ENCODE data around the gene CXCR3. TPM values are rescaled to one million over a fixed set of nuclear protein-coding genes. Genes with fewer than 3 reads are reported as not detected.

Gene CXCR3
- total and polyA plus RNA-seq, 2 of the 13 experiments (the other 11 are each of a cell fraction or from before 2014, with no cell fraction given) = 0.18 TPM; not detected in 1

GRCh38 chrX:71666240-71667223 is 48.2 kb upstream of the CXCR3 start:
- FAIRE-seq = no peak
- CTCF ChIA-PET (ENCODE audit: low intra/inter-chr PET ratio, low total read pairs) = no interaction called here
- Histone ChIP-seq H3K4me3 (replicated peaks in 1 of 3; ENCODE audit: insufficient read depth in 1 of 3, low read depth in 2 of 3, low read length in 3 of 3) (no peak overlapping the region), H3K36me3 (replicated peaks in 1 of 2; ENCODE audit: control insufficient read depth in 1 of 2, insufficient read depth in 2 of 2, low read length in 2 of 2) (no peaks in the 10 kb centered on the region), H3K27ac (ENCODE audit: extremely low read length, insufficient read depth, low read length) (no peak overlapping the region), H3K9ac (ENCODE audit: insufficient read depth, low read depth, low read length) (no peak overlapping the region), H3K9me3 (ENCODE audit: low read length) (no peaks in the 10 kb centered on the region), H3K4me2 (ENCODE audit: low read depth, low read length) (no peak overlapping the region), H3K27me3 (ENCODE audit: control insufficient read depth in 1 of 2, insufficient read depth in 2 of 2, low read length in 2 of 2) (no peaks in the 10 kb centered on the region), H4K20me1 (ENCODE audit: insufficient read depth, low read length) (no peaks in the 10 kb centered on the region), H3K4me1 (ENCODE audit: insufficient read depth, low read length) (no peaks in the 10 kb centered on the region), H3K79me2 (ENCODE audit: insufficient read depth, low read length) (no peaks in the 10 kb centered on the region), H2AFZ (ENCODE audit: low read length) (no peak overlapping the region)
- intact Hi-C loops (cut with micrococcal nuclease; ENCODE audit: unreplicated experiment) = no loop called here
- in situ Hi-C loops (cut with HindIII; ENCODE audit: extremely low pct_ligation_motif_present, low pct_unique_long_range_greater_than_20kb) = no loop called here
- ATAC-seq = no peak
- POLR2A ChIA-PET = no interaction called here
- TF ChIP-seq ZFP62 (CRISPR knock-in tag; IDR thresholded peaks at IDR 0.05) (no peak), FOXJ3 (CRISPR knock-in tag; IDR thresholded peaks at IDR 0.05; ENCODE audit: borderline replicate concordance) (no peak), TMF1 (CRISPR knock-in tag; IDR thresholded peaks at IDR 0.05; ENCODE audit: low read depth) (no peak), ZNF296 (CRISPR knock-in tag; conservative IDR thresholded peaks at IDR 0.05) (no peak), REPIN1 (CRISPR knock-in tag; IDR thresholded peaks at IDR 0.05; ENCODE audit: borderline replicate concordance, low read depth) (no peak), STAG1 (CRISPR knock-in tag; IDR thresholded peaks at IDR 0.05) (no peak), NFE2 (CRISPR knock-in tag; IDR thresholded peaks at IDR 0.05) (no peak), THAP8 (CRISPR knock-in tag; IDR thresholded peaks at IDR 0.05; ENCODE audit: borderline replicate concordance) (no peak)
- no peak for DNase-seq (ENCODE audit: low spot score)
- WGBS (ENCODE audit: low lambda C conversion rate) = 66% methylated on average over 5 of the region's 48 CpGs
- BruUV-seq (replicated peaks) = no TSS peak

All from HepG2 (cell line).